Fibroblast of lung (primary cell): Measurements from ENCODE around the gene KBTBD2. TPM values are rescaled to one million over a fixed set of nuclear protein-coding genes. Genes with fewer than 3 reads are reported as not detected.

Experiments
- DNase-seq, 2 donors: peaks; one replicate each; pipeline versions ENCODE4 v3.0.0 to v3.0.0-alpha.2; 2010; ENCODE audit warnings: low read depth in 2 of 2
- H2AFZ ChIP-seq: 2 replicates; pipeline ENCODE4 v1.5.1; 2012; ENCODE audit warnings: low read length, control low read depth, inconsistent platforms
- H3K27ac ChIP-seq: 2 replicates; pipeline ENCODE4 v1.5.1; 2011; ENCODE audit warnings: low read length, control low read depth; ENCODE audit not compliant: insufficient read depth
- H3K27me3 ChIP-seq: 2 replicates; pipeline ENCODE4 v1.5.1; 2011; ENCODE audit warnings: mild to moderate bottlenecking, low read length; ENCODE audit not compliant: control insufficient read depth, insufficient read depth
- H3K36me3 ChIP-seq: 2 replicates; pipeline ENCODE4 v1.5.1; 2011; ENCODE audit warnings: low read length; ENCODE audit not compliant: control insufficient read depth, insufficient read depth
- H3K4me1 ChIP-seq: 2 replicates; pipeline ENCODE4 v1.5.1; 2011; ENCODE audit warnings: low read length; ENCODE audit not compliant: control insufficient read depth, insufficient read depth; ENCODE audit errors: extremely low read depth
- H3K4me2 ChIP-seq: 2 replicates; pipeline ENCODE4 v1.5.1; 2011; ENCODE audit warnings: low read length, control low read depth; ENCODE audit not compliant: insufficient read depth; ENCODE audit errors: extremely low read depth
- H3K4me3 ChIP-seq, 4 experiments: fragments of 200-600 bp in 1 of 4; sonication (generic) in 1 of 4; replicated peaks in 1 of 4; 2 replicates each; pipeline ENCODE4 v1.5.1; 2011 to 2016; ENCODE audit warnings: low read length in 4 of 4, low read depth in 3 of 4, mild to moderate bottlenecking in 3 of 4, control low read depth in 2 of 4, inconsistent platforms in 1 of 4, mixed read lengths in 1 of 4; ENCODE audit not compliant: insufficient read depth in 1 of 4; ENCODE audit errors: control extremely low read depth in 1 of 4
- H3K79me2 ChIP-seq: 2 replicates; pipeline ENCODE4 v1.5.1; 2012; ENCODE audit warnings: mild to moderate bottlenecking, low read length, inconsistent platforms; ENCODE audit not compliant: control insufficient read depth, insufficient read depth
- H3K9ac ChIP-seq: 2 replicates; pipeline ENCODE4 v1.5.1; 2011; ENCODE audit warnings: mild to moderate bottlenecking, low read length, control low read depth; ENCODE audit not compliant: insufficient read depth
- H3K9me3 ChIP-seq: 2 replicates; pipeline ENCODE4 v1.5.1; 2012; ENCODE audit warnings: low read depth, low read length; ENCODE audit not compliant: control insufficient read depth, insufficient read depth
- H4K20me1 ChIP-seq: 2 replicates; pipeline ENCODE4 v1.5.1; 2011; ENCODE audit warnings: low read length; ENCODE audit not compliant: control insufficient read depth, insufficient read depth; ENCODE audit errors: extremely low read depth
- CTCF ChIP-seq, 2 donors: IDR thresholded peaks in 1 of 2; conservative IDR thresholded peaks in 1 of 2; 1 replicate in 1 of 2; 2 replicates in 1 of 2; pipeline ENCODE4 v1.5.1; 2011 to 2012; ENCODE audit warnings: low read length in 2 of 2, control low read depth in 1 of 2, inconsistent platforms in 1 of 2, low read depth in 1 of 2, mild to moderate bottlenecking in 1 of 2
- EZH2 ChIP-seq: IDR thresholded peaks from 2 replicates; pipeline ENCODE4 v1.5.1; 2012; ENCODE audit warnings: low read length, control low read depth, mild to moderate bottlenecking; ENCODE audit errors: missing control alignments
- polyA minus RNA-seq: library from RNA; depleted of rRNA, polyadenylated mRNA; stranded (reverse); fragments of >200 nt; gene quantifications from 2 replicates; pipeline ENCODE4 v1.2.3, GENCODE V29; 2011; ENCODE audit warnings: low replicate concordance
- polyA plus RNA-seq, 2 donors: library from polyadenylated mRNA; depleted of rRNA in 1 of 2; stranded (reverse) in 1 of 2; unstranded in 1 of 2; fragments of >200 nt; gene quantifications; 2 replicates each; pipeline ENCODE4 v1.2.1, GENCODE V29; 2011 to 2012; ENCODE audit warnings: missing spikeins in 1 of 2
- total RNA-seq: library from RNA; depleted of rRNA; stranded (reverse); fragments of >200 nt; gene quantifications from 2 replicates; pipeline ENCODE4 v1.2.1, GENCODE V29; 2014

Gene KBTBD2
- 29.2 and 35.7 TPM in 2 replicates for total RNA-seq
- polyA plus RNA-seq = 22.3 and 26.7 TPM in 2 replicates
- 15.4 and 16.0 TPM in 2 replicates for polyA plus RNA-seq (2012)
- 3.7 and 7.6 TPM in 2 replicates for polyA minus RNA-seq

- Histone ChIP-seq H3K4me3 (peak within 1 kb of the TSS; percentile 84 to 92 (median 88)), H2AFZ (peak within 1 kb of the TSS; percentile 33), H3K27me3 (no peaks in the 10 kb centered on the region), H3K9me3 (no peaks in the 10 kb centered on the region), H3K27ac (peak within 1 kb of the TSS; percentile 91), H3K4me1 (peaks cover 7% of the 10 kb centered on the region), H3K4me2 (peak within 1 kb of the TSS; percentile 87), H3K79me2 (peaks cover 48% of the 10 kb centered on the region), H3K9ac (peak within 1 kb of the TSS; percentile 95), H3K36me3 (no peaks in the 10 kb centered on the region), H4K20me1 (no peaks in the 10 kb centered on the region)
- TF ChIP-seq CTCF (conservative IDR thresholded peaks at IDR 0.05 in 1 of 2, IDR thresholded peaks at IDR 0.05 in 1 of 2; ENCODE audit: low read depth in 1 of 2, low read length in 2 of 2) (no peak), EZH2 (no peak)
- peak; percentile 83 to 84 for DNase-seq
Measured at GRCh38 chr7:32891043-32891799, at the start of gene KBTBD2. TSS of gene KBTBD2 (minus strand) at chr7:32891760. CDS start at chr7:32879604, 12,156 bp downstream.

- peaks cover 44% of the 10 kb centered on the region for H3K79me2 ChIP-seq
- no peaks in the 10 kb centered on the region for H3K36me3 ChIP-seq
- H4K20me1 ChIP-seq = no peaks in the 10 kb centered on the region
- no peaks in the 10 kb centered on the region for H3K9me3 ChIP-seq
- peak overlapping the region; percentile 99 for H3K4me2 ChIP-seq
- H3K4me3 ChIP-seq = peak overlapping the region; percentile 77 to 93 (median 88)
- H2AFZ ChIP-seq = no peak overlapping the region
- H3K4me1 ChIP-seq = peaks cover 6% of the 10 kb centered on the region
- TF ChIP-seq EZH2 = no peak
- TF ChIP-seq CTCF (conservative IDR thresholded peaks at IDR 0.05 in 1 of 2, IDR thresholded peaks at IDR 0.05 in 1 of 2; ENCODE audit: low read depth in 1 of 2, low read length in 2 of 2) = no peak
- peak overlapping the region; percentile 23 for H3K9ac ChIP-seq
- H3K27ac ChIP-seq = peak overlapping the region; percentile 76
- H3K27me3 ChIP-seq = no peaks in the 10 kb centered on the region
- DNase-seq = no peak
Measured at GRCh38 chr7:32941181-32941580, 49.6 kb upstream of the KBTBD2 start.

GRCh38 chr7:32937344-32938174 lies 46.0 kb upstream of the KBTBD2 start:
- H3K79me2 ChIP-seq = peaks cover 50% of the 10 kb centered on the region
- H4K20me1 ChIP-seq = no peaks in the 10 kb centered on the region
- H3K9ac ChIP-seq = no peak overlapping the region
- H3K4me1 ChIP-seq = peaks cover 8% of the 10 kb centered on the region
- H3K36me3 ChIP-seq = no peaks in the 10 kb centered on the region
- H3K27ac ChIP-seq = peak overlapping the region; percentile 14
- no peaks in the 10 kb centered on the region for H3K9me3 ChIP-seq
- H2AFZ ChIP-seq = no peak overlapping the region
- H3K4me3 ChIP-seq = no peak overlapping the region
- DNase-seq = peak; percentile 23 to 78
- no peak for TF ChIP-seq EZH2
- TF ChIP-seq CTCF (conservative IDR thresholded peaks at IDR 0.05 in 1 of 2, IDR thresholded peaks at IDR 0.05 in 1 of 2; ENCODE audit: low read depth in 1 of 2, low read length in 2 of 2) = no peak
- H3K4me2 ChIP-seq = peak overlapping the region; percentile 25
- no peaks in the 10 kb centered on the region for H3K27me3 ChIP-seq
